ENCODE results near the gene TBX6.

Gene TBX6

GRCh38 chr16:30068750-30069610, 22.7 kb downstream of the TBX6 start:
- Histone ChIP-seq H3K9ac (ENCODE audit: low read length) (no peak overlapping the region; the same call in 1 of the 2 replicates), H3K4me1 (ENCODE audit: insufficient read depth, low read length, severe bottlenecking) (peaks cover 50% of the 10 kb centered on the region), H3K36me3 (ENCODE audit: insufficient read depth, low read length) (peaks cover 73% of the 10 kb centered on the region), H3K4me3 (ENCODE audit: low read depth, low read length, poor library complexity, severe bottlenecking) (peak overlapping the region; percentile 11), H2AFZ (ENCODE audit: low read length) (no peak overlapping the region), H4K20me1 (ENCODE audit: insufficient read depth, low read length) (no peaks in the 10 kb centered on the region), H3K9me3 (ENCODE audit: low read length) (no peaks in the 10 kb centered on the region), H3F3A (ENCODE audit: insufficient read depth, low read length) (peaks cover 8% of the 10 kb centered on the region; the same call in 1 of the 2 replicates), H3K9me2 (ENCODE audit: low read depth, low read length) (no peaks in the 10 kb centered on the region), H3K4me2 (ENCODE audit: low read length) (peak overlapping the region; percentile 25; the same call in 1 of the 2 replicates), H3K27ac (ENCODE audit: low read depth, low read length, poor library complexity, severe bottlenecking) (peak overlapping the region; percentile 73), H3K79me2 (ENCODE audit: insufficient read depth, low read length) (peaks cover 13% of the 10 kb centered on the region), H3K27me3 (ENCODE audit: insufficient read depth, low read length) (no peaks in the 10 kb centered on the region)
- no peak for TF ChIP-seq EZH2 (IDR thresholded peaks at IDR 0.05; ENCODE audit: borderline replicate concordance, low read length)
- peak; percentile 65 for TF ChIP-seq CTCF (IDR thresholded peaks at IDR 0.05; ENCODE audit: low read length)

- no peaks in the 10 kb centered on the region for H4K20me1 ChIP-seq (ENCODE audit: insufficient read depth, low read length)
- no peak overlapping the region for H3K9ac ChIP-seq (ENCODE audit: low read length)
- no peaks in the 10 kb centered on the region for H3K9me3 ChIP-seq (ENCODE audit: low read length)
- TF ChIP-seq CTCF (IDR thresholded peaks at IDR 0.05; ENCODE audit: low read length) (no peak), EZH2 (IDR thresholded peaks at IDR 0.05; ENCODE audit: borderline replicate concordance, low read length) (no peak)
- H3K4me3 ChIP-seq (ENCODE audit: low read depth, low read length, poor library complexity, severe bottlenecking) = no peak overlapping the region
- H3K79me2 ChIP-seq (ENCODE audit: insufficient read depth, low read length) = peaks cover 13% of the 10 kb centered on the region
- peaks cover 5% of the 10 kb centered on the region; the same call in 1 of the 2 replicates for H3F3A ChIP-seq (ENCODE audit: insufficient read depth, low read length)
- no peaks in the 10 kb centered on the region for H3K27me3 ChIP-seq (ENCODE audit: insufficient read depth, low read length)
- H2AFZ ChIP-seq (ENCODE audit: low read length) = no peak overlapping the region
- no peaks in the 10 kb centered on the region for H3K9me2 ChIP-seq (ENCODE audit: low read depth, low read length)
- H3K27ac ChIP-seq (ENCODE audit: low read depth, low read length, poor library complexity, severe bottlenecking) = peak overlapping the region; percentile 73
- peaks cover 52% of the 10 kb centered on the region for H3K4me1 ChIP-seq (ENCODE audit: insufficient read depth, low read length, severe bottlenecking)
- H3K4me2 ChIP-seq (ENCODE audit: low read length) = no peak overlapping the region; the same call in 1 of the 2 replicates
- peaks cover 73% of the 10 kb centered on the region for H3K36me3 ChIP-seq (ENCODE audit: insufficient read depth, low read length)
Observed at GRCh38 chr16:30068333-30068732, 23.4 kb downstream of the TBX6 start.

- 0 out of 2 replicates have a peak, but pooled peaks cover 2% of the 10 kb centered on the region for H3F3A ChIP-seq (ENCODE audit: insufficient read depth, low read length)
- TF ChIP-seq EZH2 (IDR thresholded peaks at IDR 0.05; ENCODE audit: borderline replicate concordance, low read length) = no peak
- no peak for TF ChIP-seq CTCF (IDR thresholded peaks at IDR 0.05; ENCODE audit: low read length)
- no peaks in the 10 kb centered on the region for H4K20me1 ChIP-seq (ENCODE audit: insufficient read depth, low read length)
- peak overlapping the region; percentile 78 for H3K4me3 ChIP-seq (ENCODE audit: low read depth, low read length, poor library complexity, severe bottlenecking)
- no peaks in the 10 kb centered on the region for H3K9me3 ChIP-seq (ENCODE audit: low read length)
- H3K4me1 ChIP-seq (ENCODE audit: insufficient read depth, low read length, severe bottlenecking) = peaks cover 55% of the 10 kb centered on the region
- peaks cover 68% of the 10 kb centered on the region for H3K36me3 ChIP-seq (ENCODE audit: insufficient read depth, low read length)
- H3K27ac ChIP-seq (ENCODE audit: low read depth, low read length, poor library complexity, severe bottlenecking) = peak overlapping the region; percentile 72
- H3K79me2 ChIP-seq (ENCODE audit: insufficient read depth, low read length) = peaks cover 13% of the 10 kb centered on the region
- no peak overlapping the region for H2AFZ ChIP-seq (ENCODE audit: low read length)
- peak overlapping the region; percentile 88 for H3K4me2 ChIP-seq (ENCODE audit: low read length)
- H3K9ac ChIP-seq (ENCODE audit: low read length) = peak overlapping the region; percentile 76; the same call in 1 of the 2 replicates
- H3K9me2 ChIP-seq (ENCODE audit: low read depth, low read length) = no peaks in the 10 kb centered on the region
- no peaks in the 10 kb centered on the region for H3K27me3 ChIP-seq (ENCODE audit: insufficient read depth, low read length)
Observed at GRCh38 chr16:30067584-30067916, 24.2 kb downstream of the TBX6 start.
